ENCODE data around the gene P4HB. TPM values are rescaled to one million over a fixed set of nuclear protein-coding genes. Genes with fewer than 3 reads are reported as not detected.

Gene P4HB
- polyA plus RNA-seq, 1 of the 3 experiments (the other 2 are of a cell fraction), result 165 TPM

GRCh38 chr17:81804559-81805399, 55.6 kb downstream of the P4HB start:
- POLR2A ChIA-PET, result interaction anchor here (0.6 kb wide), 3 partner anchors 25 to 65 kb away, joined by 3 read pairs; no protein-coding TSS in a partner anchor
- peak; percentile 78; the same call in 1 of the 2 replicates for TF ChIP-seq EZH2phosphoT487 (IDR thresholded peaks at IDR 0.05; ENCODE audit: borderline replicate concordance, low read depth)
- no peak for TF ChIP-seq RFX5 (IDR thresholded peaks at IDR 0.05; ENCODE audit: low read length)
- TF ChIP-seq, protein P1, sequence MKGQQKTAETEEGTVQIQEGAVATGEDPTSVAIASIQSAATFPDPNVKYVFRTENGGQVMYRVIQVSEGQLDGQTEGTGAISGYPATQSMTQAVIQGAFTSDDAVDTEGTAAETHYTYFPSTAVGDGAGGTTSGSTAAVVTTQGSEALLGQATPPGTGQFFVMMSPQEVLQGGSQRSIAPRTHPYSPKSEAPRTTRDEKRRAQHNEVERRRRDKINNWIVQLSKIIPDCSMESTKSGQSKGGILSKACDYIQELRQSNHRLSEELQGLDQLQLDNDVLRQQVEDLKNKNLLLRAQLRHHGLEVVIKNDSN (IDR thresholded peaks at IDR 0.05; ENCODE audit: borderline replicate concordance, low read depth), result peak; percentile 61; the same call in 1 of the 2 replicates
- TF ChIP-seq, protein P2, sequence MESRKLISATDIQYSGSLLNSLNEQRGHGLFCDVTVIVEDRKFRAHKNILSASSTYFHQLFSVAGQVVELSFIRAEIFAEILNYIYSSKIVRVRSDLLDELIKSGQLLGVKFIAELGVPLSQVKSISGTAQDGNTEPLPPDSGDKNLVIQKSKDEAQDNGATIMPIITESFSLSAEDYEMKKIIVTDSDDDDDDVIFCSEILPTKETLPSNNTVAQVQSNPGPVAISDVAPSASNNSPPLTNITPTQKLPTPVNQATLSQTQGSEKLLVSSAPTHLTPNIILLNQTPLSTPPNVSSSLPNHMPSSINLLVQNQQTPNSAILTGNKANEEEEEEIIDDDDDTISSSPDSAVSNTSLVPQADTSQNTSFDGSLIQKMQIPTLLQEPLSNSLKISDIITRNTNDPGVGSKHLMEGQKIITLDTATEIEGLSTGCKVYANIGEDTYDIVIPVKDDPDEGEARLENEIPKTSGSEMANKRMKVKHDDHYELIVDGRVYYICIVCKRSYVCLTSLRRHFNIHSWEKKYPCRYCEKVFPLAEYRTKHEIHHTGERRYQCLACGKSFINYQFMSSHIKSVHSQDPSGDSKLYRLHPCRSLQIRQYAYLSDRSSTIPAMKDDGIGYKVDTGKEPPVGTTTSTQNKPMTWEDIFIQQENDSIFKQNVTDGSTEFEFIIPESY (IDR thresholded peaks at IDR 0.05; ENCODE audit: borderline replicate concordance, low read depth), result no peak
- no peak for DNase-seq
- Histone ChIP-seq H3K79me2 (ENCODE audit: insufficient read depth) (no peaks in the 10 kb centered on the region), H2AFZ (ENCODE audit: low read depth) (no peak overlapping the region), H4K20me1 (ENCODE audit: insufficient read depth) (no peaks in the 10 kb centered on the region), H3K9me2 (no peaks in the 10 kb centered on the region), H3K36me3 (replicated peaks in 1 of 2; ENCODE audit: control insufficient read depth in 1 of 2, insufficient read depth in 2 of 2, low read length in 1 of 2) (no peaks in the 10 kb centered on the region), H3K9me3 (0 out of 2 replicates have a peak, but pooled peaks cover 3% of the 10 kb centered on the region), H3K4me3 (ENCODE audit: low read depth in 2 of 2, low read length in 1 of 2) (no peak overlapping the region), H3K27me3 (ENCODE audit: insufficient read depth) (peaks cover 98% of the 10 kb centered on the region), H3K9ac (no peak overlapping the region), H3F3A (replicated peaks; ENCODE audit: insufficient read depth) (no peaks in the 10 kb centered on the region), H3K27ac (ENCODE audit: low read depth in 2 of 2, low read length in 1 of 2) (no peak overlapping the region), H3K4me2 (no peak overlapping the region), H3K4me1 (ENCODE audit: control insufficient read depth in 1 of 2, insufficient read depth in 2 of 2, low read depth in 1 of 2, low read length in 1 of 2) (peaks cover 0 to 14% of the 10 kb centered on the region in 2 experiments; a peak in 1 of 4 replicates)
- CTCF ChIA-PET, result interaction anchor here (0.6 to 7.3 kb wide), 6 partner anchors 10 to 401 kb away, joined by 3 to 60 read pairs (median 4); no protein-coding TSS in a partner anchor
- WGBS (ENCODE audit: low lambda C conversion rate), result 3% methylated on average over 20 of the region's 65 CpGs

GRCh38 chr17:81803728-81804558, 56.4 kb downstream of the P4HB start, which contains the start of gene GCGR:
TSS of gene GCGR (plus strand) at chr17:81804150. CDS start at chr17:81809019, 4,869 bp downstream.
- Histone ChIP-seq H3K4me3 (ENCODE audit: low read depth in 2 of 2, low read length in 1 of 2) (no peak within 1 kb of the TSS; a peak in 1 of 4 replicates), H3K4me2 (peak within 1 kb of the TSS; percentile 33; the same call in 1 of the 2 replicates), H3K9me2 (no peaks in the 10 kb centered on the region), H3F3A (replicated peaks; ENCODE audit: insufficient read depth) (no peaks in the 10 kb centered on the region), H3K4me1 (ENCODE audit: control insufficient read depth in 1 of 2, insufficient read depth in 2 of 2, low read depth in 1 of 2, low read length in 1 of 2) (peaks cover 0 to 8% of the 10 kb centered on the region in 2 experiments; a peak in 1 of 4 replicates), H3K27me3 (ENCODE audit: insufficient read depth) (peaks cover 97% of the 10 kb centered on the region), H2AFZ (ENCODE audit: low read depth) (no peak within 1 kb of the TSS), H3K36me3 (replicated peaks in 1 of 2; ENCODE audit: control insufficient read depth in 1 of 2, insufficient read depth in 2 of 2, low read length in 1 of 2) (no peaks in the 10 kb centered on the region), H3K27ac (ENCODE audit: low read depth in 2 of 2, low read length in 1 of 2) (no peak within 1 kb of the TSS), H3K79me2 (ENCODE audit: insufficient read depth) (no peaks in the 10 kb centered on the region), H3K9me3 (0 out of 2 replicates have a peak, but pooled peaks cover 3% of the 10 kb centered on the region), H4K20me1 (ENCODE audit: insufficient read depth) (no peaks in the 10 kb centered on the region), H3K9ac (no peak within 1 kb of the TSS)
- TF ChIP-seq, protein P2 (IDR thresholded peaks at IDR 0.05; ENCODE audit: borderline replicate concordance, low read depth), result no peak
- no peak for TF ChIP-seq POLR2AphosphoS5 (IDR thresholded peaks at IDR 0.05; ENCODE audit: low read depth, low read length)
- TF ChIP-seq EZH2phosphoT487 (IDR thresholded peaks at IDR 0.05; ENCODE audit: borderline replicate concordance, low read depth), result peak; percentile 80; the same call in 1 of the 2 replicates
- ChIA-PET POLR2A (no interaction called here), CTCF (no interaction called here)
- 8% methylated on average over 35 of the region's 110 CpGs for WGBS (ENCODE audit: low lambda C conversion rate)
- DNase-seq, result peak; percentile 77

Data from SK-N-SH (cell line).